Inflammatory macrophage (primary cell): ENCODE data around the gene D2HGDH.
"Not testable (repeated sequence)": the region's sequence is repeated elsewhere in the genome, so short reads cannot be mapped to it uniquely, and the experiment has no call there.

ENCODE experiments used
- DNase-seq, 2 donors: peaks; one replicate each; pipeline ENCODE4 v3.0.0-alpha.2; 2020 to 2022

The D2HGDH gene

GRCh38 chr2:241751152-241751551, 16.7 kb downstream of the D2HGDH start:
- DNase-seq = no peak

GRCh38 chr2:241751776-241752175, 17.3 kb downstream of the D2HGDH start:
- no peak for DNase-seq

- no peak for DNase-seq
Observed at GRCh38 chr2:241752253-241752652, 17.8 kb downstream of the D2HGDH start.

DNA sequence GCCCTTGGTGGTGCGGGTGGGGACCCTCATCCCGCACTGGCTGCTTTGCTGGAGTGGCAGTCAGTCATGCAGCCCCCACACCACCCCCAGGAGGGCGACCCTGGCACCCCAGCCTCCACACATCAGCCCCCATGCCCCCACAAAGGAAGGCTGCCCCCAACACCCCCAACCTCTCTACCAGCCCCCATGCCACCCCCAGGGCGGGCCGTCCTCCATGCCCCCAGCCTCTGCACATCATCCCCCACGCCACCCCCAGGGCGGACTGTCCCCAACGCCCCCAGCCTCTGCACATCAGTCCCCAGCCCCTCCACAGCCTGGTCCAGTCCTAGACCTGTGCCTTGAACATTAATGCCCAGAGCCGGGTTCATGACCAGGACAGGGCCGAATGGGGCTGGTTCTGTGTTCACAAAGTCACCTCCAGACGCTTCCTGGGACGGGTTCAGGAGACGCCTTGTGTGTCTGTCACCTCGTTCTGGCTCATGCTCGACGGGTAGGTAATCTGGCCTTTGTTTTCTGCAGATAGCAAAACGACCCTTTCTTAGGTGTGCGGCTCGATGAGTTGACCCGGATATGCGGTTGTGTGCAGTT, 18.4 kb downstream of the D2HGDH start:
- no peak for DNase-seq

- no peak for DNase-seq
Observed at GRCh38 chr2:241753493-241753892, 19.1 kb downstream of the D2HGDH start.

GRCh38 chr2:241754042-241754441, 19.6 kb downstream of the D2HGDH start:
- no peak for DNase-seq

DNA sequence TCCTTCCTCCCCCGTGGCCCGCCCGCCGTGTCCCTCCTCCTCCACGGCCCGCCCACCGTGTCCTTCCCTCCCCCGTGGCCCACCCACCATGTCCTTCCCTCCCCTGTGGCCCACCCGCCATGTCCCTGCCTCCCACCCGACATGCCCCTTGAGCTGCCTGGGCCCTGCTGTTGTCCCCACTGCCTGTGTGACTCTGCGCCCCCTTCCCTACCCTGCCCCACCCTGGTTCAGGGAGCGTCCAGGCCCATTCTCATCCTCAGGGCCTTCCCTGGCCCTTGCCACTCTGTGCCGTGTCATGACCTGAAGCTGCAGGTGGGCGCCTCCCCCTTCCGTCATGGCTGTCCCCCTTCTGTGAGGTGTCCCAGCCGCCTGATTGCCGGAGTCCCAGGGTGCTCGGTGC, 20.7 kb downstream of the D2HGDH start:
- no peak for DNase-seq

GRCh38 chr2:241755777-241756176, 21.3 kb downstream of the D2HGDH start:
- DNase-seq = no peak

GRCh38 chr2:241759067-241759807, 24.8 kb downstream of the D2HGDH start:
- DNase-seq = no peak

- DNase-seq = not testable (repeated sequence)
Observed at GRCh38 chr2:241759893-241760292, 25.5 kb downstream of the D2HGDH start.

DNA sequence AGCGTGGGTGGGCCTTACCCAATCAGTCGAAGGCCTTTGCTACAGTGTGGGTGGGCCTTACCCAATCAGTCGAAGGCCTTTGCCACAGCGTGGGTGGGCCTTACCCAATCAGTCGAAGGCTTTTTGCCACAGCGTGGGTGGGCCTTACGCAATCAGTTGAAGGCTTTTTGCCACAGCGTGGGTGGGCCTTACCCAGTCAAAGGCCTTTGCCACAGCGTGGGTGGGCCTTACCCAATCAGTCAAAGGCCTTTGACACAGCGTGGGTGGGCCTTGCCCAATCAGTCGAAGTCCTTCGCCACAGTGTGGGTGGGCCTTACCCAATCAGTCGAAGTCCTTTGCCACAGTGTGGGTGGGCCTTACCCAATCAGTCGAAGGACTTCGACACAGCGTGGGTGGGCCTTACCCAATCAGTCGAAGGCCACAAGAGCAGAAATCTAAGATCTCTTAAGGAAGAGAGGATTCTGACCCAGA, 25.9 kb downstream of the D2HGDH start:
- peak; percentile 8 to 48 for DNase-seq

- no peak for DNase-seq
Observed at GRCh38 chr2:241762321-241762932, 28.0 kb downstream of the D2HGDH start.

- DNase-seq = no peak
Observed at GRCh38 chr2:241762933-241763369, 28.5 kb downstream of the D2HGDH start.

DNA sequence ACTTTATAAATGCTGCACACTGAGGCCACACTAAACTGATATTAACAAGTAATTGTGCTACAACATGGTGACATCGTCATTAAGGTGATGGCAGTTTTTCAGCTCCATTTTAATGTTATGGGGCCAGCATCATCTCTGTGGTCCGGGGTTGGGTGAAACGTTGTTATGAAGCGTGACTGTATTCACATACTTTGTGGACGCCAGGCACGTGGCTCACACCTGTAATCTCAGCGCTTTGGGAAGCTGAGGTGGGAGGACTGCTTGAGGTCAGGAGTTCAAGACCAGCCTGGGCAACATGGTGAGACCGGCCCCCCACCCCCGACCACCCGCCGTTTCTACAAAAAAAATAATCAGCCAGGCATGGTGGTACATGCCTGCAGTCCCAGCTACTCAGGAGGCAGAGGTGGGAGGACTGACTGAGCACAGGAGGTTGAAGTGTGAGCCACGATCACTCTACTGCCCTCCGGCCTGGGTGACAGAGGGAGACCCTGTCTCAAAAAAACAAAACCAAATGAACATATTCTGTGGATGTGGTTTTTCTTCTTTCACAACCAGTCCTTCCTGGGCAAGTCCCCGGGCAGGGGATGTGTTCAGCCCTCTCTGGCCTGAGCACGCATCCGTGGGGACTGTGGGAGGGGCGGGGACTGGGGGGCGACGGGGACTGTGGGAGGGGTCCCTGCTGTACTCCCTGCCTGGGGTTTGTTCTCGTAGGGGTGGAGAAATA, 29.3 kb downstream of the D2HGDH start:
- DNase-seq = no peak

DNA sequence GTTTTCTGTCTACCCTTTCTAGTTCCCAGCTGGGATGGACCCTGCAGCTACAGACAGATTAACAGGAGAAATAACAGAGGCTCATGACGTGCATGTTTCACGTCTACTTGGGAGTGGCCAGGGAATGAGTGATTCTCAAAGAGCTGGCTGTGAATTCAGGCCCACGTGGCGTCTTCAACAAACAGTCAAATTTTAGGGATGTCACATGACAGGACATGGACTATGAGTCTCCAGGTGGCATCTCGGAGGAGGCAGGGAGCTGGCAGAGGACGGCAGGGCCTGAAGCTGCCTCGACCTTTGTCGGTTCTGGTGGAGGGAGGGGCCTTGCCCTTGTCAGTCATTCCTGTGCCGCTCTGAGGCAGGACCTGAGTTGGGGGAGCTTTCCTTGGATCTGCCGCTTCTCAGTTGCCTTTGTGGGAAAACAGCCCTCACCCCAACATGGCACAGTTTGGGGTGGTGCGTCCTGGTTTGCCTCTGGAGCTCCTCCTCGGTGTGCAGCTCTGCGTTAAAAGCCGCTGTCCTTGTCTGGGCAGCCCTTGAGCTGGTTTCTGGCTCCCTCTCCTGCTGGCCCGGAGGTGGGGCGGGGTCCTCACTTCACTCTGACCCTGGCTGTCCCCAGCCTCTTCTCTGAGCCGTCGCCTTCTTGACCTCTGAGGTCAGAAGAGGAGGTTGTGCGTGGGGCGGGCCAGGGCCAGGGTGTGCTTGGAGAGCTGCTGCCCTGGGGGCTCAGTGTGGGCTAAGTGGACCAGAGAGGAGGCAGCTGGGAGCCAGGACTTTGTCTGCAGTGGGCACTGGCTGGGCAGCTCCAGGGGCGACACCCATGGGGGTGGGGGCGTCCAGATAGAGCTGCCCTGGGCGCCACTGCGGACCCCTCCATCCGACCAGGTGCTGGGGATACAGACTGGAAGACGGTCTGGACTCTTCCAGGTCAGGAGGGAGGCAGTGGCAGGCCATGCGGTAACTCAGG, 30.1 kb downstream of the D2HGDH start:
- DNase-seq = no peak

DNA sequence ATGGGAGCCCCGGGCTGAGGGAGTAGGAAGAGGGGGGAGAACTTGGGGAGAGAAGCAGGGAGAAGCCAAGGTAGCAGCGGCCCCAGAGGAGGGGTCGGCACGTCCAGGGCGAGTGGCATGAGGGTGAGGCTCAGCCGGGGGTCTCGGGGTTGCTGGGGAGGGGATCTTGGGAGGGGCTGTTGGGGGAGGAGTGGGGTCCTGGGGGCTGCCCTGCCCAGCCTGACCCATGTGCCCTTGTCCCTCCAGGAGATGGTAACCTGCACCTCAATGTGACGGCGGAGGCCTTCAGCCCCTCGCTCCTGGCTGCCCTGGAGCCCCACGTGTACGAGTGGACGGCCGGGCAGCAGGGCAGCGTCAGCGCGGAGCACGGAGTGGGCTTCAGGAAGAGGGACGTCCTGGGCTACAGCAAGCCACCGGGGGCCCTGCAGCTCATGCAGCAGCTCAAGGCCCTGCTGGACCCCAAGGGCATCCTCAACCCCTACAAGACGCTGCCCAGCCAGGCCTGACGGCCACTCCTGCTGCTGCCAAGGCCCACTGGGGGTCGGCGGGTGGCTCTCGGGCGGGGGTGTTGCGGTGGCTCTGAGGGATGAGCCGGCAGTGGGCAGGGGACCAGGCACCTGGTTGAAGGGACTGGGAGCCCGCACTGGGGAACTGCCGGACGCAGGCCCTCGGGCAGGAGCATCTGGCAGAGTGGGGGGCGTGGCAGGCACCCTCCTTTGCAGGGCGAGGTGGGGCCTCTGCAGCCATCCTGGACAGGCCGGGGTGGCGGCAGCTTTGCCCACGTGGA, 33.2 kb downstream of the D2HGDH start:
- no peak for DNase-seq

- DNase-seq = no peak
Observed at GRCh38 chr2:241768251-241768711, 33.9 kb downstream of the D2HGDH start.

GRCh38 chr2:241768850-241769249, 34.4 kb downstream of the D2HGDH start:
- no peak for DNase-seq

DNA sequence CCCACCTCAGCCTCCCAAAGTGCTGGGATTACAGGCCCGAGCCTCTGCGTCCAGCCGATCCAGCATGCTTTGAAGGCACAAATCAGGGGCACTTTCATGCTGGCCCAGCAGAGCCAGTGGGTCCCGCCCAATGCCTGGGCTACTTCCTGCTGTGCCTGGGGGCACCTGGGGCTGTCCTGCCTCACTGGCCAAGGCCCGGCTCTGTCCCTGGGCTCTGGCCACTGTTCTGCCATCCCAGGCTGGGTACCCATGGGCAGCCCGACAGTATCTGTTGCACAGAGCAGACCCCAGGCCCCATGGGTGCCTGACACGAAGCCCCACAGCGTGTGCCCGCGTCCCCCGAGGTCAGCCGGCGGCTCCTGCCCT, 35.4 kb downstream of the D2HGDH start:
- DNase-seq = no peak

GRCh38 chr2:241770185-241770935, 35.9 kb downstream of the D2HGDH start:
- no peak for DNase-seq
